Hepatocyte (in vitro differentiated cells): ENCODE measurements around the gene CASP2.

Experiments used
- CTCF ChIP-seq: fragments of 200-600 bp; sonication (generic); IDR thresholded peaks from 2 replicates; pipeline ENCODE4 v1.5.1; 2016; ENCODE audit warnings: antibody characterized with exemption, mild to moderate bottlenecking; ENCODE audit not compliant: poor library complexity
- EZH2phosphoT487 ChIP-seq: fragments of 200-600 bp; sonication (generic); IDR thresholded peaks from one replicate; pipeline ENCODE4 v1.6.1; 2018; ENCODE audit warnings: antibody characterized with exemption, mild to moderate bottlenecking, low read depth, moderate library complexity; ENCODE audit not compliant: unreplicated experiment, severe bottlenecking

- TF ChIP-seq CTCF (no peak), EZH2phosphoT487 (no peak)
Measured at GRCh38 chr7:143304938-143305337, 16.8 kb downstream of the CASP2 start.
